ENCODE data around the gene PITX2.
A peak's percentile ranks its signal among the peaks of the same experiment; 100 is the strongest.

The PITX2 gene

GRCh38 chr4:110622841-110623717 lies at the start of gene PITX2:
Gene PITX2, minus strand, starts transcription at chr4:110623077. Its CDS starts 617 bp downstream, at chr4:110622460.
- ATAC-seq (peak; percentile 88), DNase-seq (peak; percentile 65)

- ATAC-seq (no peak), DNase-seq (no peak)
These were observed 48.8 kb upstream of the PITX2 start for GRCh38 chr4:110671679-110672078.

- DNase-seq, result no peak
These were observed 46.8 kb upstream of the PITX2 start for GRCh38 chr4:110669663-110670062.

GRCh38 chr4:110668463-110669235 lies 45.8 kb upstream of the PITX2 start:
- DNase-seq (no peak), ATAC-seq (no peak)

More at GRCh38 chr4:110669663-110670062, 46.8 kb upstream of the PITX2 start:
- no peak for ATAC-seq

GRCh38 chr4:110667670-110668069 lies 44.8 kb upstream of the PITX2 start:
- no peak for ATAC-seq
- no peak for DNase-seq

- ATAC-seq, result no peak
- DNase-seq, result no peak
These were observed 43.2 kb upstream of the PITX2 start for GRCh38 chr4:110666030-110666429.

- no peak for ATAC-seq
- DNase-seq, result no peak
These were observed 41.0 kb upstream of the PITX2 start for GRCh38 chr4:110663738-110664444.

GRCh38 chr4:110663206-110663605 lies 40.3 kb upstream of the PITX2 start:
- no peak for ATAC-seq

GRCh38 chr4:110660755-110661154 lies 37.9 kb upstream of the PITX2 start:
- no peak for ATAC-seq
- DNase-seq, result no peak

More at GRCh38 chr4:110663206-110663605, 40.3 kb upstream of the PITX2 start:
- no peak for DNase-seq

GRCh38 chr4:110654254-110654635 lies 31.4 kb upstream of the PITX2 start:
- ATAC-seq (no peak), DNase-seq (no peak)

GRCh38 chr4:110653321-110654253 lies 30.7 kb upstream of the PITX2 start:
- DNase-seq (no peak), ATAC-seq (no peak)

GRCh38 chr4:110644008-110644407 lies 21.1 kb upstream of the PITX2 start:
- DNase-seq (no peak), ATAC-seq (no peak)

- ATAC-seq, result no peak
These were observed 20.2 kb upstream of the PITX2 start for GRCh38 chr4:110643096-110643495.

GRCh38 chr4:110641218-110641617 lies 18.3 kb upstream of the PITX2 start:
- ATAC-seq, result no peak
- DNase-seq, result no peak

More at GRCh38 chr4:110643096-110643495, 20.2 kb upstream of the PITX2 start:
- DNase-seq, result no peak

GRCh38 chr4:110640576-110640975 lies 17.7 kb upstream of the PITX2 start:
- DNase-seq (no peak), ATAC-seq (no peak)

- ATAC-seq (no peak), DNase-seq (no peak)
These were observed 16.6 kb upstream of the PITX2 start for GRCh38 chr4:110639207-110640090.

- DNase-seq (no peak), ATAC-seq (no peak)
These were observed 15.3 kb upstream of the PITX2 start for GRCh38 chr4:110638089-110638746.

- ATAC-seq, result no peak
- no peak for DNase-seq
These were observed 14.7 kb upstream of the PITX2 start for GRCh38 chr4:110637408-110638088.

All from stimulated activated naive CD8-positive, alpha-beta T cell treated with anti-CD3 and anti-CD28 coated beads, Interleukin-15, Interleukin-2, amounts not matched to agents 100 U/mL and 50 U/mL, for 24 hours (primary cell).